H1 (cell line): ENCODE data around the gene FGF19. TPM values are rescaled to one million over a fixed set of nuclear protein-coding genes. Genes with fewer than 3 reads are reported as not detected.

Source experiments
- CTCF ChIA-PET: fragments of 300-600 bp; sonication (Branson Sonifier 250); formaldehyde crosslinking; loops from one replicate; lab custom pipeline; 2021; ENCODE audit not compliant: partially characterized antibody; lab: Charles Lee
- POLR2A ChIA-PET: fragments of 300-600 bp; sonication (Branson Sonifier 250); formaldehyde crosslinking; loops from one replicate; lab custom pipeline; 2021; ENCODE audit warnings: inconsistent platforms; ENCODE audit not compliant: partially characterized antibody; lab: Charles Lee
- DNase-seq, 2 experiments: peaks; one replicate each; pipeline versions ENCODE4 v3.0.0 to v3.0.0-alpha.2; 2010 to 2022; ENCODE audit warnings: low spot score in 2 of 2, low read depth in 1 of 2, mixed read lengths in 1 of 2
- FAIRE-seq: peaks from 2 replicates; lab custom pipeline; 2011; peaks lifted over from hg19 to GRCh38; lab: Jason Lieb, UNC
- H2AFZ ChIP-seq: 2 replicates; pipeline ENCODE4 v1.8.1; 2012; ENCODE audit warnings: low read length, inconsistent platforms
- H2AK5ac ChIP-seq: 2 replicates; pipeline ENCODE4 v1.6.1; 2013; ENCODE audit warnings: low read depth, low read length
- H2BK120ac ChIP-seq: replicated peaks from 2 replicates; pipeline ENCODE3; 2013; ENCODE audit warnings: low read depth, low read length, inconsistent platforms
- H2BK12ac ChIP-seq: 2 replicates; pipeline ENCODE4 v1.6.1; 2013; ENCODE audit warnings: low read depth, low read length
- H2BK15ac ChIP-seq: 2 replicates; pipeline ENCODE4 v1.6.1; 2013; ENCODE audit warnings: low read length
- H2BK20ac ChIP-seq: 2 replicates; pipeline ENCODE4 v1.6.1; 2013; ENCODE audit warnings: low read length
- H2BK5ac ChIP-seq: 2 replicates; pipeline ENCODE4 v1.6.1; 2013; ENCODE audit warnings: low read depth, low read length
- H3K14ac ChIP-seq: 2 replicates; pipeline ENCODE4 v1.6.1; 2013; ENCODE audit warnings: inconsistent platforms; ENCODE audit not compliant: insufficient read length
- H3K18ac ChIP-seq: 2 replicates; pipeline ENCODE4 v1.6.1; 2013; ENCODE audit warnings: low read length; ENCODE audit errors: extremely low read depth
- H3K23ac ChIP-seq: 2 replicates; pipeline ENCODE4 v1.6.1; 2013; ENCODE audit warnings: inconsistent platforms; ENCODE audit not compliant: insufficient read length
- H3K23me2 ChIP-seq: 2 replicates; pipeline ENCODE4 v1.6.1; 2013; ENCODE audit warnings: low read depth, low read length
- H3K27ac ChIP-seq: 2 replicates; pipeline ENCODE4 v1.6.1; 2011; ENCODE audit warnings: low read depth, low read length, inconsistent platforms
- H3K27me3 ChIP-seq, 4 experiments: replicated peaks in 1 of 4; 1 replicate in 1 of 4; 2 replicates in 3 of 4; pipeline versions ENCODE4 v1.6.1 to v1.8.1; 2011 to 2013; ENCODE audit warnings: low read length in 3 of 4, mild to moderate bottlenecking in 3 of 4, inconsistent platforms in 2 of 4, mixed read lengths in 2 of 4, moderate library complexity in 1 of 4; ENCODE audit not compliant: control insufficient read depth in 3 of 4, insufficient read depth in 3 of 4; ENCODE audit errors: extremely low read depth in 1 of 4
- H3K36me3 ChIP-seq, 4 experiments: 2 replicates each; pipeline versions ENCODE4 v1.6.1 to v1.8.1; 2011 to 2013; ENCODE audit warnings: mild to moderate bottlenecking in 4 of 4, low read length in 3 of 4, moderate library complexity in 2 of 4, control low read depth in 1 of 4, inconsistent platforms in 1 of 4; ENCODE audit not compliant: insufficient read depth in 4 of 4, control insufficient read depth in 2 of 4
- H3K4ac ChIP-seq: replicated peaks from 2 replicates; pipeline ENCODE3; 2013; ENCODE audit warnings: low read length, low read depth, mixed read lengths, inconsistent platforms; ENCODE audit not compliant: insufficient read length
- H3K4me1 ChIP-seq, 4 experiments: replicated peaks in 1 of 4; 1 replicate in 1 of 4; 2 replicates in 3 of 4; pipeline versions ENCODE4 v1.6.1 to v1.8.1; 2011 to 2013; ENCODE audit warnings: low read length in 3 of 4, inconsistent platforms in 2 of 4, mixed read lengths in 1 of 4; ENCODE audit not compliant: insufficient read depth in 4 of 4, control insufficient read depth in 3 of 4
- H3K4me2 ChIP-seq, 2 experiments: 2 replicates each; pipeline versions ENCODE4 v1.6.1 to v1.8.1; 2011 to 2013; ENCODE audit warnings: low read depth in 2 of 2, low read length in 2 of 2, control low read depth in 1 of 2, inconsistent platforms in 1 of 2, mild to moderate bottlenecking in 1 of 2; ENCODE audit not compliant: insufficient read depth in 1 of 2
- H3K4me3 ChIP-seq, 4 experiments: fragments of 200-600, 300-600 bp in 1 of 4; sonication (generic), shearing (Covaris generic), sonication (Bioruptor Twin) in 1 of 4; 2 replicates each; pipeline versions ENCODE4 v1.5.1 to v1.8.1; 2011 to 2016; ENCODE audit warnings: low read length in 4 of 4, low read depth in 3 of 4, control low read depth in 2 of 4, inconsistent platforms in 2 of 4, mild to moderate bottlenecking in 2 of 4, mixed read lengths in 1 of 4, moderate library complexity in 1 of 4; ENCODE audit not compliant: insufficient read depth in 2 of 4; ENCODE audit errors: extremely low read depth in 1 of 4
- H3K56ac ChIP-seq: replicated peaks from 2 replicates; pipeline ENCODE3; 2013; ENCODE audit warnings: low read depth, mild to moderate bottlenecking, mixed read lengths, low read length, inconsistent platforms; ENCODE audit not compliant: insufficient read length
- H3K79me1 ChIP-seq: 2 replicates; pipeline ENCODE4 v1.6.1; 2013; ENCODE audit warnings: low read depth, low read length, control low read depth
- H3K79me2 ChIP-seq, 2 experiments: 2 replicates each; pipeline versions ENCODE4 v1.6.1 to v1.8.1; 2012 to 2013; ENCODE audit warnings: low read length in 2 of 2, mild to moderate bottlenecking in 2 of 2, inconsistent platforms in 1 of 2; ENCODE audit not compliant: insufficient read depth in 2 of 2, control insufficient read depth in 1 of 2
- H3K9ac ChIP-seq, 4 experiments: replicated peaks in 1 of 4; 1 replicate in 1 of 4; 2 replicates in 3 of 4; pipeline versions ENCODE4 v1.6.1 to v1.8.1; 2011 to 2013; ENCODE audit warnings: low read depth in 3 of 4, low read length in 3 of 4, control low read depth in 2 of 4, mild to moderate bottlenecking in 2 of 4, moderate library complexity in 2 of 4, inconsistent platforms in 1 of 4; ENCODE audit errors: extremely low read depth in 1 of 4
- H3K9me3 ChIP-seq, 2 experiments: 2 replicates each; pipeline versions ENCODE4 v1.6.1 to v1.8.1; 2012 to 2013; ENCODE audit warnings: mild to moderate bottlenecking in 2 of 2, moderate library complexity in 2 of 2, control low read depth in 1 of 2, inconsistent platforms in 1 of 2, low read depth in 1 of 2, low read length in 1 of 2, mixed read lengths in 1 of 2; ENCODE audit not compliant: insufficient read depth in 2 of 2
- H4K20me1 ChIP-seq, 2 experiments: replicated peaks in 1 of 2; 2 replicates each; pipeline versions ENCODE3 to v1.8.1; 2011 to 2013; ENCODE audit warnings: inconsistent platforms in 2 of 2, low read length in 2 of 2, mild to moderate bottlenecking in 1 of 2; ENCODE audit not compliant: insufficient read depth in 2 of 2, control insufficient read depth in 1 of 2
- H4K5ac ChIP-seq: 2 replicates; pipeline ENCODE4 v1.6.1; 2013; ENCODE audit warnings: low read length, low read depth, mixed read lengths, inconsistent platforms; ENCODE audit not compliant: insufficient read length
- H4K8ac ChIP-seq: 2 replicates; pipeline ENCODE4 v1.8.0; 2013; ENCODE audit warnings: mild to moderate bottlenecking, moderate library complexity, low read length, inconsistent platforms; ENCODE audit not compliant: insufficient read depth; ENCODE audit errors: extremely low read depth
- H4K91ac ChIP-seq: replicated peaks from 2 replicates; pipeline ENCODE3; 2013; ENCODE audit warnings: low read length, mixed read lengths, inconsistent platforms; ENCODE audit not compliant: insufficient read length
- ASH2L ChIP-seq: fragments of 200-600, 300-600 bp; sonication (generic); IDR thresholded peaks from one replicate; pipeline ENCODE4 v1.7.1; 2017; ENCODE audit warnings: low read length
- BCL11A ChIP-seq, 2 experiments: IDR thresholded peaks; one replicate each; pipeline ENCODE4 v1.6.1; 2011; ENCODE audit warnings: low read depth in 2 of 2, low read length in 2 of 2, mild to moderate bottlenecking in 2 of 2
- CHD1 ChIP-seq: IDR thresholded peaks from 2 replicates; pipeline ENCODE4 v1.6.1; 2012; ENCODE audit warnings: low read depth, low read length, improper control_type of control experiment
- CHD2 ChIP-seq: IDR thresholded peaks from 2 replicates; pipeline ENCODE4 v1.6.1; 2012; ENCODE audit warnings: low read length, improper control_type of control experiment
- CREB1 ChIP-seq: IDR thresholded peaks from 2 replicates; pipeline ENCODE4 v1.6.1; 2012; ENCODE audit warnings: inconsistent platforms
- POLR2A ChIP-seq, 2 experiments: IDR thresholded peaks; 1 replicate in 1 of 2; 2 replicates in 1 of 2; pipeline ENCODE4 v1.6.1; 2011; ENCODE audit warnings: low read depth in 2 of 2, low read length in 2 of 2, mild to moderate bottlenecking in 2 of 2; ENCODE audit errors: control extremely low read depth in 1 of 2
- RFX5 ChIP-seq: IDR thresholded peaks from 2 replicates; pipeline ENCODE4 v1.6.1; 2011; ENCODE audit warnings: low read depth, low read length, improper control_type of control experiment, borderline replicate concordance
- SIRT6 ChIP-seq: IDR thresholded peaks from one replicate; pipeline ENCODE4 v1.7.1; 2012; ENCODE audit warnings: low read length, inconsistent platforms
- SP1 ChIP-seq: IDR thresholded peaks from 2 replicates; pipeline ENCODE4 v1.6.1; 2011; ENCODE audit warnings: low read depth, low read length
- SP2 ChIP-seq: IDR thresholded peaks from 2 replicates; pipeline ENCODE4 v1.6.1; 2012; ENCODE audit warnings: mild to moderate bottlenecking, low read length, inconsistent platforms
- SRF ChIP-seq: IDR thresholded peaks from 2 replicates; pipeline ENCODE4 v1.6.1; 2011; ENCODE audit warnings: mild to moderate bottlenecking, low read depth, low read length, moderate library complexity
- YY1 ChIP-seq: IDR thresholded peaks from 2 replicates; pipeline ENCODE4 v1.6.1; 2011; ENCODE audit warnings: low read depth, mild to moderate bottlenecking, low read length
- WGBS, 2 experiments: shearing (Covaris generic) in 1 of 2; methylation state at CpG; one replicate each; pipeline versions ENCODE4 v1.1.6 to v1.1.7; 2013 to 2015; ENCODE audit warnings: low lambda C conversion rate in 2 of 2, mixed read lengths in 2 of 2, inconsistent platforms in 1 of 2, low coverage in 1 of 2, missing lambda C conversion rate in 1 of 2; ENCODE audit not compliant: insufficient replicate concordance in 2 of 2, insufficient coverage in 1 of 2, insufficient read length in 1 of 2; ENCODE audit errors: extremely low coverage in 1 of 2, missing lambda C conversion rate in 1 of 2; 5-methylcytosine and 5-hydroxymethylcytosine counted together
- polyA plus RNA-seq, 7 experiments: library from polyadenylated mRNA; depleted of rRNA in 3 of 7; stranded (reverse) in 5 of 7; unstranded in 2 of 7; fragments of >200 nt in 5 of 7; fragments of 200-250 nt in 2 of 7; gene quantifications; 1 replicate in 5 of 7; 2 replicates in 1 of 7; 4 replicates in 1 of 7; pipeline versions ENCODE4 v1.2.1 to v1.2.3, GENCODE V29; 2011 to 2013; ENCODE audit warnings: missing spikeins in 2 of 7, mixed read lengths in 2 of 7
- total RNA-seq: library from RNA; stranded (reverse); fragmentation: NEBNext Ultra II Directional; extraction: Animal tissue kit (Norgen Biotek cat#: 25700); gene quantifications from 2 replicates; pipeline ENCODE4 v1.2.1, GENCODE V29; 2021
- TF ChIP-seq, protein P1 (sequence below): IDR thresholded peaks from 2 replicates; pipeline ENCODE4 v1.6.1; 2011; ENCODE audit warnings: low read depth, mild to moderate bottlenecking, low read length; ENCODE audit not compliant: insufficient read depth

The FGF19 gene
- total and polyA plus RNA-seq, 2 of the 8 experiments (the other 6 are each of a cell fraction or from before 2014, with no cell fraction given): 9.6 to 14.8 TPM

DNA sequence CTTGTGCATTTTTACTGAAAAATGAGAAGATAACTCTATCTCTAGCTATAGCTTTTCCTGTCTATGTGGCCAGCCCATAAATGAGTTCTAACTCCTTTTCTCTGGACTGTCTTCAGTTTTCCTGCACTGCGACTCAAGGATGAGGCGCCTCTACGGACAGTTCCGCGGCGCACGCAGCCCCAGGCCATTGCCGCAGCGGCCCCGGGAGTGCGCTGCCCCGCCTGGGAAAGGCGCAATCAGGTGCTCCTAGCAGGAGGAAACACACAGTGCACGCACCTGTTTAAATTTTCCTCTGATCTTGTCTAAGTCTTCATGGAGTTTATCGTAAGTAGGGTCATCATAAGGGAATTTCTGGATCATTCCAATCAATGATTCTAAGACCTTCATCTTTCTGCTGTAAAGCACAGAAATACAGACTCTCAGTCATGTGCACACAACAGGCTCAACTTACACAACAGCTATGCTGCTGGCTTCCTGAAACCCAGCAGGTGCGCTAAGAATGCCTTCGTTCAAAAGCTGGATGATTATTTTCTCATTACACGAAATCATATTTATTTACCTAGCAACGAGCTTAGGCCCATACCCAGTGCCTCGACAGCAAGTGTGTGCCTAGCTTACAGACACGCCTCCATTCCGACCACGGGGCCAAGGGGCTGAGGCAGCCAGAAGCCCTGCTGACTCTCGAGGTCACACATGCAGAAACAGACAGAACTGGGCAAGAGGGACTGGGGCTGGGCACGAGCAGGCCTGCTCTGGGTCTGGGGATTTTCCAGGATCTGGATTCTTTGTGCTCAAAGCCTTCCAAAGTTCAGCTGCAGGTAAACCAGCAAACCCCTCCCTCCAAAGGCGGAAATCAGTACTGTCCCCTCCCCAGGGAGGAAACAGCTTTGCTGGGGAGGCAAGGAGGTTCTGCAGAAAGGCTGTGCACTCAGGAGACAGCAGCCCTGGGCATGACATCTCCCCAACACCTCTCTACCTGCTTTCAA is 35.9 kb downstream of the FGF19 start:
- H3K4me2 ChIP-seq: no peak overlapping the region
- H4K5ac ChIP-seq: no peak overlapping the region
- 0 out of 2 replicates have a peak, but pooled peaks cover 5% of the 10 kb centered on the region for H3K79me1 ChIP-seq
- no peak overlapping the region for H3K4me3 ChIP-seq
- no peaks in the 10 kb centered on the region for H3K9me3 ChIP-seq
- no peak overlapping the region for H2BK5ac ChIP-seq
- H3K79me2 ChIP-seq: peaks cover 0 to under 1% of the 10 kb centered on the region in 2 experiments; a peak in 1 of 4 replicates
- H2BK20ac ChIP-seq: no peak overlapping the region
- H4K91ac ChIP-seq: no peak overlapping the region
- no peak overlapping the region for H2BK12ac ChIP-seq
- no peak overlapping the region for H3K23ac ChIP-seq
- H2AK5ac ChIP-seq: no peak overlapping the region
- POLR2A ChIA-PET: interaction anchor here (1.0 to 4.5 kb wide), 4 partner anchors 10 to 456 kb away, joined by 3 to 18 read pairs (median 4); no protein-coding TSS in a partner anchor
- 91% methylated on average over 26 of the region's 26 CpGs; no CpG with 5 or more reads in 1 of the 2 experiments for WGBS, 2 experiments
- FAIRE-seq: no peak
- no peak overlapping the region for H3K9ac ChIP-seq
- no peak overlapping the region for H3K56ac ChIP-seq
- no peak overlapping the region for H3K18ac ChIP-seq
- peaks cover 3 to 22% (median 8%) of the 10 kb centered on the region in 4 experiments; a peak in 7 of 8 replicates for H3K36me3 ChIP-seq
- H3K14ac ChIP-seq: no peak overlapping the region
- no peak for DNase-seq
- no peaks in the 10 kb centered on the region for H3K4me1 ChIP-seq
- CTCF ChIA-PET: interaction anchor here (1.1 to 5.1 kb wide), 8 partner anchors 9 to 566 kb away, joined by 3 to 81 read pairs (median 6); no protein-coding TSS in a partner anchor
- no peaks in the 10 kb centered on the region for H3K23me2 ChIP-seq
- H3K27me3 ChIP-seq: no peaks in the 10 kb centered on the region
- H2BK15ac ChIP-seq: no peak overlapping the region
- TF ChIP-seq CHD1: no peak
- no peak for TF ChIP-seq SRF
- no peak for TF ChIP-seq SP2
- TF ChIP-seq CREB1: no peak
- no peak for TF ChIP-seq RFX5
- TF ChIP-seq POLR2A (IDR thresholded peaks at IDR 0.05; ENCODE audit: control extremely low read depth in 1 of 2, low read depth in 2 of 2, low read length in 2 of 2): no peak
- no peak for TF ChIP-seq ASH2L
- TF ChIP-seq SP1: no peak
- no peak for TF ChIP-seq SIRT6
- no peak for TF ChIP-seq CHD2
- TF ChIP-seq YY1: no peak
- no peak for TF ChIP-seq BCL11A (IDR thresholded peaks at IDR 0.05; ENCODE audit: low read depth in 2 of 2, low read length in 2 of 2)
- TF ChIP-seq, protein P1, sequence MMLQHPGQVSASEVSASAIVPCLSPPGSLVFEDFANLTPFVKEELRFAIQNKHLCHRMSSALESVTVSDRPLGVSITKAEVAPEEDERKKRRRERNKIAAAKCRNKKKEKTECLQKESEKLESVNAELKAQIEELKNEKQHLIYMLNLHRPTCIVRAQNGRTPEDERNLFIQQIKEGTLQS: no peak
- peaks cover 3 to 6% of the 10 kb centered on the region in 2 experiments for H4K20me1 ChIP-seq
- H2AFZ ChIP-seq: no peak overlapping the region
- H2BK120ac ChIP-seq: no peak overlapping the region
- H3K4ac ChIP-seq: no peak overlapping the region
- no peak overlapping the region for H4K8ac ChIP-seq
- no peak overlapping the region for H3K27ac ChIP-seq
